ENCODE data around the gene NOCT.
"Not testable (repeated sequence)": the region's sequence is repeated elsewhere in the genome, so short reads cannot be mapped to it uniquely, and the experiment has no call there.

NOCT gene

DNA sequence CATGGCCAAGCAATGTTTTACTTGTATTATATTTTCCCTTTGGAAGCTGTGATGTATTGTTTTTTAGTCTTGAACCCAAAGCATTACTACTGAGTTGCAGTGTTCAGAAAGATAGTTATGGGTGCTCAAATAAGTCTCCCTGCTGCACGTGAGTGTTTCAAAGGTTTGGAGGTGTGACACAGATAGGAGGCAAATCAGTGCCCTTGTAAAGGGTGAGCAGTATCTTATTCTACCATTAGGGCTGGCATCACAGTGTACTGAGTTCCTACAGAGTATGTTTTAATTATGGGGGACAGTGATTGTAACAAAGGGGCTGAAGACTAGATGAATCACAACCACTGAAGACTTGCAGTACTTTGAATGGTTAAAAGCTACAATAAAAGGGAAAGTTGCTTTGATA lies 38.3 kb downstream of the NOCT start:
- DNase-seq = no peak

DNA sequence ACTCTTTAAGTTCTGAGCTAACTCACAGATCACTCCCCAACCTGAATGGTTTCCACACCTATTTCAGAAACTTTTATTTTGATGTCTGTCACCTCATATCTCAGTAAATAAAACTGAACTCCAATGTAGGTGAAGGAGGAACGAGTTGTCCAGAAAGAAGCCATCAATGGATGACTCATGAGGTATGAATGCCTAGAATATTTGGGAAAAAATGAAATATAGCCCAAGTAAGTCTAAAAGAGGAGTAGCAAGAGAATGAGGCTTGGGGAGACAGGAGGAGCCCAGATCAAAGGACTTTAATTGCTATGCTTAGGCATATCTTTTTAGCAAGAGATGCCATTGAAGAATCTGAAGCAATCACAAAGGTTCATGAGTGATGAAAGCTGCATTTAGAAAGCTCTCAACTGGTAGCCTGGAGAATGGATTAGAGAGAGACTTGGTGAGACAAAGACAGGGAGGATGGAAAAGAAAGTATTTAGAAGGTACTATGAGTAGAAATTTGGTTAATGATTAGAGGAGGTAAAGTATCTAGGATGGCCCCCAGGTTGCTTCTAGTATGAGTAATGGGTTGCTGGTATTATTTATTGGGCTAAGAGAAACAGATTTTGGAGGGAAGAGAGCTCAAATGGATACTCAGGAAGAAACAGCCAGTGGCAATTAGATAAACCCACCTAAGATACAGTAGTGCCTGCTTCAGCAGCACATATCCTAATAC lies 39.4 kb downstream of the NOCT start:
- no peak for DNase-seq

DNA sequence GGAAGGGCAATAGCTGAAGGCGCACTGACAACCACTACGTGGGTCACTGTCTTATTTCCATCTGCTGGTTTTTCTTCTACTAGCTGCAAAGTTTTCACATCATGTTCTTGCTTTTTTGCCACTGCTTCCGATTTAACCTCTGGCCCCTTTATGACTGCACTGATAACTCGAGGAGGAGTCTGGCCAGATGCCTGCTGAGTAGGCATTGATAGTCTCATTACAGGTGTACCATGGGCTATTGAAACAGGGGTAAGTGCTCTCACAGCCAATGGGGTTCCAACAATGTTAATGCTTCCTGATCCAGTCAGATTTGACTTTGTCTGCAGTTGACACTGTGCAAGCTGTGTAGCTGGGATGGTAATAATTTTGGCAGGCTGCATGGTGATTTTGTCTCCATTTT lies 43.4 kb downstream of the NOCT start:
- not testable (repeated sequence) for DNase-seq

DNA sequence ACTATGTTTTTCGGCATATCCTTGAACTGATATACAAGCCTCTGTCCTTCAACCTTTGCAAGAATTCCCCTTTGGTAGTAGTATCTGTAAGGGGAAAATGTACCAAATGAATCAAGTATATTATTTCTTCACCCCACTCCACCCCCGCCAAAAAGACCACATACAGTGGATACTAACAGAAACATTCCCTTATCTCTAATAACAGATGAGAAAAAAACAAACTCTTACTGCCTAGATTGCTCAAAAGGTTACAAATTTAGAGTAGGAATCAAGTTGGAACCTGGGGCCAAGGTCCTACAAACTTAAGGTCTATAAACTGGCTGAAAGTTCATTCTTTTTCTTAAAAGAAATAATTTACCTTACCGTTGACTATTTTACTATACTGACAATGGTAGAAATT lies 45.0 kb downstream of the NOCT start:
- DNase-seq = no peak

DNA sequence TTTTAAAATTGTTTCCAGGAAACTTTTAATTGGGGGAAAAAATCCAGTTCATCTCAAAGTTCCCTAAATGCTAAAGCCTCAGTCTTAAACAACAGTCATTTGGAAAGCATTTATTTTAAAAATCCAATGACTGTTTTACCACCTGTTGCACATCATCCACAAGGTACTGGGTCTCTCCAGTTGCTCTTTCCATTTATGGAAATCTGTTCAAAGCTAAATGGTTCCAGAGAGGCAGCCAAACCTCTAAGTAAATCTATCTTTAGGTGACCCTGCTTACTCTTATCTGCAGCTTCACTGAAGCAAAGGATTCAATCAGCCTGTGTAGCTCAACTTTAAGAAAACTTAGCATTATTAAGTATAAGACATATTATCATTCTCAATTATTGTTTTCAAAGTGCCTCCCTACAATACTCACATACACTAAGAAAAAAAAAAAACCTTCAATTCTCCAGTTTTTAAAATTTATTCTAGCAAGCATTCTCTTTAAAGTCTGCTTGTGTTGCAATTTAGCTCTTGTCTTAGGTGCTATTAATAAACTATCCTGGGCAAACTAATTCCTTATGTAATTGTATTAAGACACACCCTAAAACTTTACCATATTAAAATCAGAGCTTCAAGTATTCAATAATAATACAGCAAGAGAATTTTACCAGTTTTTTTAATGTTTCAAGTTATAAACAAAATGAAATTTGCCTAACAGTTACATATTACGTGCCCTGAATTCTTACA lies 60.6 kb downstream of the NOCT start:
- DNase-seq = no peak

DNA sequence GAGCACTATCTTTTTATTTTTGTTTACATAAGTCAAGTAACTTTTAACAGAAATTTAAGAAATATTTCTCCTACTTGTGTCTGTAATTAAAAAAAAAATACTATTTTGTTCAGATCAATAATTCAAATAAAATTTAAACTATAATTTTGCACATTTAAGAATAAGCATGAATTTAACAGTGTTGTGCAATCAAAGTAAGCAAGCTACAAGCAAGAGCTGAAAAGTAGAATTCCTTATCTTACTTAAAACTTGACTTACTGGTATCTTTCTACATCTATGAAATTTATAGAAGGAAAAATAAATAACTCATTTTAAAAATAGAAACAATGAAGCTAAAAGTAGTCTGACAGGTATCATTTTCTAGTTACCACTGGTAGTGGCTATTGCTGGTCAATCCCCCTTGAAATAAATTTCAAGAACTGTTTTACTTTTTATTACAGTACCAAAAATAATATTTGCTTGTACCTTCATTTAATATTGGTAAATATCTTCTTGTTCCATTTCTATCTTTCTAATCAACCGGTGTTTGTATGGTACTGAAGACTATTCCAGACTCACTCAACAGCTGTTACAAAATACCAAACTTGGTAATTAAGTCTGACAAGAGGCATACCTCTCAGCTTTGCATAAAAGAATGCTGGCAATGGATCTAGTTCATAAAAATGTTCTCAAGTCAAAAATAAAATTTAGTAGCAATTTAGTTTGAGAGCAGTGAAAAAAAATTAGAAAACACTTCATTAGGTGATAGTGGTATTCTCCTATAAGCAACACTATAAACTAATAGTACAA lies 62.2 kb downstream of the NOCT start:
- no peak for DNase-seq

DNA sequence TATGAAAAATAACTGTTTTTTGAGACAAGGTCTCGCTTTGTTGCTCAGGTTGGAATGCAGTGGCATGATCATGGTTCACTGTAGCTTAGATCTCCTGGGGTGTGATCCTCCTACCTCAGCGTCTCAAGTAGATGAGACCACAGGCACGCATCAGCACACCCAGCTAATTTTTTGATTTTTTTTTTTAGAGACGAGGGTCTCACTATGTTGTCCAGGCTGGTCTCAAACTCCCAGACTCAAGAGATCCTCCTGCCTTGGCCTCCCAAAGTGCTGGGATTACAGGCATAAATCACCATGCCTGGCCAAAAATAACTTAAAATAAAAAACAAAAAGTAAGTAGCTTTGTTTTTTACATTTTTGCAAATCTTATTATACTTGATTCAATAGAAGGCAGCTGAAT lies 63.3 kb downstream of the NOCT start:
- no peak for DNase-seq

DNA sequence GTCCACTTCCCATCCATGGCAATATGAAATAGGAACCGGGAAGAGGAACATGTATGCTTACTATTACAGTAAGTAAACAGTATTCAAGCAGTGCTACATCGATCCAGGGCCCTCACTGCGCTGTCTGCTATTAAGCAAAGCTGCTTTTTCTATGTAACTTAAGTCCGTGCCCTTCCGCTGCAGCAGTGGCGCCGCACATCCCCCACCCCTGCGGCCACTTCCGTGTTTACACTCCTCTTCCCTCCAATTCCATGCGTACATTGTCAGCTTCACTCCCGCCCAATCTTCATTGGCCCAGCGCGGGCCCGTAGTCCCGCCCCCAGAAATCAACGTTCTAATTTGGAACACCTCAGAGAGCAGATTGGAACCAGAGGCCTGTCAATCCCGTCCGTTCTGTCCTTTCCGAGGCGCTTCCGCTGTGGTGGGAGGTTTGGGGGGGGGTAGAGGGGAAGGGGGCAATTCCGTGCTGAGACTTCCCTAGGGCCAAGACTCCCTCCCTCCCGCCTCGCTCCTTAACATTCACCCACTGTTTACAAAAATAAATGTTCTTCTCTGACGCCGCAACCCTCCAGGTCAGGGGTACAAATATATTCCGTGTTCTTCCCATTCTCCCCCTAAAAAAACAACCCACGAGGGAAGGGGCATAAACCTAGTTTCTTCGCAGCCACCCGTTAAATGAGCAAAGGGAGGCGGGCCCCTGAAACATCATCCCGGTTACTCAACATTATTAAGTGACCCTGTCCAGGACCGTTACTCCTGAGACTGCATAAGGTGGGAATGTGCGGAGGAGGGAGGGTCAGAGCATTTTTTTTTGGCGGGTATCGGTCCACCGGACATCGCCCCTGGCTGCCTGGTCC lies 67.4 kb downstream of the NOCT start:
- peak; percentile 96 to 97 for DNase-seq

DNA sequence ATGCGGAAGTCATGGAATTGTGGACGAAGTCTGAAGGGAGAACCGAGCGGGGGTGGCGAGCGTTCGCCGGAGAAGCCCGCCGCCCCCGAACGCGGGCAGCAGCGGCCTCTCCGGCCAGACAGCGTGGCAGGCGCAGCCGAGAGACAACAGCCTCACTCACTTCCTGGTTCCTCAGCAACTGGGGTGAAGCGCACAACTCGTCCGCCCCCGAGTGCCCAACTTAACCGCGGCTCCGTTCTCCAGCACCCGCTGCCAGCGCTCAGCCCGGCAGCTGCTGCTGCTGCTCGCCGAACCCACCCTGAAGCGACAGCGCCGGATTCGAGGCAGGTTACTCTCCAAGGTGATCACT lies 68.0 kb downstream of the NOCT start:
- peak; percentile 65 to 66 for DNase-seq

DNA sequence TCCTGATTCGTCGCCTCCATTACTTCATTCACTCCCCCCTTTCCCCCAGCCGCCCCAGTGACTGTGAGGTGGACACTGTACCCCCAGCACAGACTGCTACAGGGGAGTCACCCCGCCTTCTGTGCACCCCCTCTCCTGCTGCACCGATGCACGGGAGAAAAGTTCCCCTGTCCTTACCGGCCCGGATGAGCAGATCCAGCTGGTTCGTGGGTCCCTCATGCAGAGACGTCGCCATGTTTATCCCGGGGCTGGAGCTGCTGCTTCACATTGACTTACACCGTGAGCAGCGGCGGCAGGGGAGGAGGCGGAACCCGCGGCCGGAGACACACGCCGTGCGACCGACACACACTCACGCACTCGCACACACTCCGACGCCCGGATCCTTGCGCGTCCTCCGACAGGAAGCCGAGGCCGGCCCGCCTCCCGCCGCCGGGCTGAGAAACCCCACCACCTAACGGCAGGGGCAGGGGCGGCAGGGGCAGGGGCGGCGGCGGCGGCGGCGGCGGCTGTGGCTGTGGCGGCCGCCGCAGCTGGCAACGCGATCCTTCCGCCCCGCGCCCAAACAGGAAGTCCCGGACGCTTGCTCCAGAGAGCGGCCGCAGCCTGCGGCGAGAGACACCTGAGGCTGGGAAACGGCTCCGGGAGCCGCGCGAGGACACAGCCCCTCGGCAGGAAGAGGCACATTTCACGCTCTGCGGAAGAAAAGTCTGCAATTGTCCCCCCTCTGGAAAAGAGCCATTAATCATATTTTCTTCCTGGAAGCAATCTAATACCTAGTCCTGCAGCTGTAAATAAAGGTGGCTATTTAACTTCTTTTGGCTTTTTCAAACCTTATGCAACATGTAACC lies 68.6 kb downstream of the NOCT start:
- DNase-seq = peak; percentile 54 to 57

DNA sequence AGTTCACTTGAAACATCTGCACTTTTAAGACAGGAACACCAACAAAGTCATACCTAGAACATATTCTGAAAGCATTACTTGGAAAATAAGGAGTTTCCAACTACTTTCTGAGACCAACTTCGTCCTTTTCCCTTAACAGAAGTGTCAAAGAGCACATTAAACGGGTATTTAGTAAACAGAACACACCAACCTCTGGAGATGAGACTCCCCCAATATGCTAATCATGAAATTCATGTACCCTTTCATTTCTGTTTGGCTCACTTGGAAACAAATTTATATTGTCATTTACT lies 69.2 kb downstream of the NOCT start:
- peak in 1 of 2 donors; percentile 20 for DNase-seq

DNA sequence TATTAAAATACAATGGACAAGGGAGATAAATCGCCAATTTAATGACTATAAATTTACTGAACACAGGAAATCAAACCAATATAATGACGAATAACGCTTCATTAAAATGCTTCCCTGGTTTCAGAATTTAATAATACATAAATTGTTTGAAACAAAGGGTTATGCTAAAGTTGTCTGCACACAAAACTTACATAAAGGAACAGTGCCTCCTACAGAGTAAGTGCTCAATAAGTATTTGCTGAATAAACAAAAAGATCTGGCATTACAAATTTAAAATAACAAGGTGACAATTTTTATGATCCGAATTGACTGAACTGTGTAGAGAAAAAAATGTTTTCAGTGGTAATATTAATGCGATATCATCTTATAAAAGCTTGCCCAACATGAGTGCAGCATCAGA lies 69.6 kb downstream of the NOCT start:
- DNase-seq = peak in 1 of 2 donors; percentile 8

DNA sequence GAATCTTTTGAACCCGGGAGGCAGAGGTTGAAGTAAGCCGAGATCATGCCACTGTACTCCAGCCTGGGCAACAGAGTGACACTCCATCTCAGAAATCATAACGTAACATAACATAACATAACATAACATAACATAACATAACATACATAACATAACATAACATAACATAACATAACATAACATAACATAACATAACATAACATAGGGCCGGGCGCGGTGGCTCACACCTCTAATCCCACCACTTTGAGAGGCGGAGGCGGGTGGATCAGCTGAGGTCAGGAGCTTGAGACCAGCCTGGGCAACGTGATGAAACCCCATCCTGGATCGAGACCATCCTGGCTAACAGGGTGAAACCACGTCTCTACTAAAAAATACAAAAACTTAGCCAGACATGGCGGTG lies 76.7 kb downstream of the NOCT start:
- DNase-seq = no peak
